ENCODE data around the gene FIGN. TPM values are rescaled to one million over a fixed set of nuclear protein-coding genes. Genes with fewer than 3 reads are reported as not detected.

FIGN gene
- total RNA-seq, 1 donor from 2014 or later: 6.0 TPM

- no peak for ATAC-seq
- DNase-seq (ENCODE audit: low spot score): no peak
These were observed 162.2 kb downstream of the FIGN start for GRCh38 chr2:163573652-163574051.

DNA sequence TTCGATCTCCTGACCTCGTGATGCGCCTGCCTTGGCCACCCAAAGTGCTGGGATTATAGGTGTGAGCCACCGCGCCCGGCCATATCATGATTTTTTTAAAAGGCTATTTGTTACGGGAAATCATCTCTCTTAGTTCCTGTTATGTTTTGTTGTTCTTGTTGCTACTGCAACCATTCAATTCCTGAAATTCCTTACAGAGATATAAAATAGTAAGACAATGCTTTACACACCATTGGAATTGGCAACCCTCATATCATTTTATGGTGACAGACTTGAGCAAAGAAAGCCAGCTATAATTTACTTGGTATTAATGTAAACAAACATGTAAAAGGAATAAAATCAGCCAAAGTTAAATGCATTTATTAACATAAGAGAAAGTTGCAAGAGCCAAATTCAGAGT is 163.0 kb downstream of the FIGN start:
- DNase-seq (ENCODE audit: low spot score): no peak
- no peak for ATAC-seq

GRCh38 chr2:163571423-163572102 is 164.2 kb downstream of the FIGN start:
- peak; percentile 93 for ATAC-seq
- DNase-seq (ENCODE audit: low spot score): no peak

- ATAC-seq (no peak), DNase-seq (ENCODE audit: low spot score) (no peak)
These were observed 165.4 kb downstream of the FIGN start for GRCh38 chr2:163570391-163570790.

- no peak for DNase-seq (ENCODE audit: low spot score)
These were observed 170.6 kb downstream of the FIGN start for GRCh38 chr2:163565192-163565591.

DNA sequence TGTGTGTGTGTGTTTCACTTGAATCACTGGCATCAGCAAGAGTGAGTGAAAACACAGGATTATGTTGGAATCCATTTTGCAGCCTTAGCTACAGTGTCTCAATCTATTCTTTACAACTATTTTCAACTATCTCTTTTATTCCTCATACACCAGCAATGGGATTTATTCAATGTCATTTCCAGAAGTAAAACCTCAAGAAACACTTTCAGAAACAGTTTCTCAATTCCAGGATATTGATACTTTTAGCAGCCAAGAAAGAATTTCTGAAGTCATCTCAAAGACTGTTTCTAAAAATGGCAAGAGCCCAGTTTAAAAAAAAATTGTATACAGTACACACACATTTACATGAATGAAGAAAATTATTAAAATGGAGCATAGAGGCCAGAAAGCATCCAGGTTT is 171.6 kb downstream of the FIGN start:
- ATAC-seq: no peak
- DNase-seq (ENCODE audit: low spot score): no peak

More at GRCh38 chr2:163565192-163565591, 170.6 kb downstream of the FIGN start:
- ATAC-seq: no peak

DNA sequence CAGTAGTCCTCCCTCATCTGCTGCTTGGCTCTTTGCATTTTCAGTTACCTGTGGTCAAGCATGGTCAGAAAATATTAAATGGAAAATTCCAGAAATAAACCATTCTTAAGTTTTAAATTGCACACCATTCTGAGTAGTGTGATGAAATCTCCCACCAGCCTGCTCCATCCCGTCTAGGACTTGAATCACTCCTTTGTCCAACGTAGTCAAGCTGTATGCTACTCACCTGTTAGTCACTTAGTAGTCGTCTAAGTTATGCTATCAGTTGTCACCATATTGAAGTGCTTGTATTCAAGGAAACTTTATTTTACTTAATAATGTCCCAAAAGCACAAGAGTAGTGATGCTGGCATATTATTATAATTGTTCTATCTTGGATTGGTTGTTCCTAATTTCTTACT is 172.5 kb downstream of the FIGN start:
- ATAC-seq (no peak), DNase-seq (ENCODE audit: low spot score) (no peak)

- DNase-seq (ENCODE audit: low spot score) (no peak), ATAC-seq (no peak)
These were observed 177.4 kb downstream of the FIGN start for GRCh38 chr2:163558251-163559021.

GRCh38 chr2:163556511-163556910 is 179.3 kb downstream of the FIGN start:
- no peak for ATAC-seq
- no peak for DNase-seq (ENCODE audit: low spot score)

DNA sequence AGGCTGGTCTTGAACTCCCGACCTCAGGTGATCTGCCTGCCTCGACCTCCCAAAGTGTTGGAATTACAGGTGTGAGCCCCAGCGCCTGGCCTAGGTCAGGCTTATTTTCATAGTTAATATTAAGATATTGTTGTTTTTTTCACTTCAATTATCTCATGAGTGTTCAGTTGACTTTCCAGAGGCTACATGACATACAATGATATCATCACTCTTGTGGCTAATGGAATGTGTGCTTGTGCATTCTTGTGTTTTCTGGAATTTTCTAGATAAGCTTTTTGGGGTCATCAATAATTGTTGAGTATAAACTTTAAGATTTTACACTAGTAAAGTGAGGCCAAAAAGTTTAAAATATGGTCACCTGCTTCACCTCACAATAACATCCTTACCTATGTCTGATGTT is 180.9 kb downstream of the FIGN start:
- DNase-seq (ENCODE audit: low spot score): no peak
- no peak for ATAC-seq

- DNase-seq (ENCODE audit: low spot score) (no peak), ATAC-seq (no peak)
These were observed 182.2 kb downstream of the FIGN start for GRCh38 chr2:163553601-163554000.

- DNase-seq (ENCODE audit: low spot score) (no peak), ATAC-seq (no peak)
These were observed 183.1 kb downstream of the FIGN start for GRCh38 chr2:163552758-163553157.

DNA sequence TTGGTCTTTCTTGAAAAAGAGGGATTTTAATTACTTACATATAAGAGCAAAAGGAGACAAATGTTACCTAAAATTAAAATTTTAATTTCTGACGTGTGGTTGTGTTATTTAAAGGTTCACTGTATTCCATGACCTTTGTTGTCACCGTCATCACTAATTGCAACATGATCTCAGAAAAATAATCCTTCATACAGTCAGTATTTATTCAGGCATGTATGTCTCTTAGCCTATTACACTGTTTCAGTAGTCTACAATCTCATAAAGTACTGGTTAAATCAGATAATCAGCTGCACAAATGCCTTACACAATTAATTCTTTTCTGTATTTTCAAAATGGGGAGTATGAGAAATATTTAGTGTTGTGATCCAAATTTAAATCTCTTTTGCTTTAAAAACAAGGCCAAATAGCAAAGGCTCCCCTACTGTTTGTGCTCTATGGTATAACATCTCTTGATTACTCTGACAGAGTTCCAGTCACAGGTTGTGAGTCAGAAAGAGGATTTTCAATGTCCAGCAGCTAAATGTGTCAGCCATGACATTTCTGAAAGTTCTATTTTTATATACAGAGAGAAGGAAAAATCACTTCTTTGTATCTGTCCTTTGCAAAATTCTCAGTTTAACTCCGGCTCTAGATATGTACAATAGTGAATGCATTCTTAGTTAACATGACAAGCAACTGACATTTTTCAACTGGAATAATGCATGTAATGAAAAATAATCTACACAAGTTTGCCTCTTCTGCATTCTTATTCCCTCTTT is 184.0 kb downstream of the FIGN start:
- DNase-seq (ENCODE audit: low spot score) (no peak), ATAC-seq (no peak)

GRCh38 chr2:163548970-163549369 is 186.8 kb downstream of the FIGN start:
- DNase-seq (ENCODE audit: low spot score) (no peak), ATAC-seq (no peak)

All from left lobe of liver (tissue), 2 donors.